Measurements from ENCODE around the gene CYP19A1.

The CYP19A1 gene

DNA sequence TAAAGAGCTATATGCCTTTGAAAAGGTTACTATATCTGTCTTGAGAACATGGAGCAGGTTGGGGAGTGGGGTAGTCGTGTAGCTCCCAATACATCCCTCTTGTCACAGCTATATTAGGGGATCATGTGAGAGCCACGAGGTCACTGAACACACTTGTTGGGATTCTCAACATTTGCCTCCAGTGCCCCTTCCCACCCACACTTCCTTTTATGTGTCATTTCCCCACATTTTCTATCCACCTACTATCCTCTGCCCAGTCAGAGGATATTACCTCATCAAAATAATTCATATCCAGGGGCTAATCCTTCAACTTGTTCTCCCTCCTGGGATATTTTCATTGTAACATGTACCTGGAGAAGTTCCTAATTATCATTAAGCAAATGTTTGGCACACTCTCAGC, 85.0 kb downstream of the CYP19A1 start:
- DNase-seq: no peak

- DNase-seq: no peak
Measured at GRCh38 chr15:51252671-51253070, 85.7 kb downstream of the CYP19A1 start.

GRCh38 chr15:51251556-51251955, 86.8 kb downstream of the CYP19A1 start:
- no peak for DNase-seq

GRCh38 chr15:51250217-51251011, 88.0 kb downstream of the CYP19A1 start:
- DNase-seq: no peak

DNA sequence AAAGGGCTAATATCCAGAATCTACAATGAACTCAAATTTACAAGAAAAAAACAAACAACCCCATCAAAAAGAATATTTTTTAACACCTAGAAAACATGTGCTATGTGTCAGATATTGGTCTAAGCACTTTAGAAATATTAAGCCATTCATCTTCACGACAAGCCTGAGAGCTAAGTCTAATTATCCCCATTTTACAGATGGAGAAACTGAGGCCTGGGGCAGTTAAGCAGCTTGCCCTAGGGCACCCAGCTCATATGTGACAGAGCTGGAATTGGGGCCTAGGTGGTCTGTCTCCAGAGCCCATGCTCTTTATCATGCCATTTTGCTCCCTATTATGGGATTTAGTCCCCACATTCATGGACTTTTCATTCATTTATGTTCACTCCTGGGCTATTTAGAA, 92.8 kb downstream of the CYP19A1 start:
- no peak for DNase-seq

GRCh38 chr15:51244423-51244869, 94.0 kb downstream of the CYP19A1 start:
- no peak for DNase-seq

GRCh38 chr15:51243774-51244173, 94.6 kb downstream of the CYP19A1 start:
- DNase-seq: no peak

DNA sequence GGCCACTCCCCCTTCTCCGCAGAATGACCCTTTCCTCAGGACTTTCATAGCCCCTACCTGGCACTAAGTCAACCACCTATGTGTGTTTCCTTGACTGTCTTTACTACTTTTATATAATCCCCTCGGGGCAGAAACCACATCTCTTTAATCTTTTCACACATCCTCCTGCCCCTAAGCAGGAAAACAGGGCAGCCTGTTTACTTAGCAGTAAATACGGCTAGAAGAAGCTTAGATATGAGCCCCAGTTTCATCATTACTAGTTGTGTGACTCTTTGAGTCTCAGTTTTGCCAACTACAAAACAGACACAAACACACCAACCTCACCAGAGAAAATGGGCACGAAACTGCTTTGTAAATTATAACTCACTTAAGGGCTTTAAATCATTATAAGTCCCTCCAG, 98.3 kb downstream of the CYP19A1 start:
- no peak for DNase-seq

- no peak for DNase-seq
Measured at GRCh38 chr15:51237816-51238215, 100.6 kb downstream of the CYP19A1 start.

- DNase-seq: no peak
Measured at GRCh38 chr15:51234176-51234927, 104.0 kb downstream of the CYP19A1 start.

GRCh38 chr15:51232581-51232980, 105.8 kb downstream of the CYP19A1 start:
- DNase-seq: no peak

GRCh38 chr15:51229907-51230330, 108.5 kb downstream of the CYP19A1 start:
- DNase-seq: no peak

DNA sequence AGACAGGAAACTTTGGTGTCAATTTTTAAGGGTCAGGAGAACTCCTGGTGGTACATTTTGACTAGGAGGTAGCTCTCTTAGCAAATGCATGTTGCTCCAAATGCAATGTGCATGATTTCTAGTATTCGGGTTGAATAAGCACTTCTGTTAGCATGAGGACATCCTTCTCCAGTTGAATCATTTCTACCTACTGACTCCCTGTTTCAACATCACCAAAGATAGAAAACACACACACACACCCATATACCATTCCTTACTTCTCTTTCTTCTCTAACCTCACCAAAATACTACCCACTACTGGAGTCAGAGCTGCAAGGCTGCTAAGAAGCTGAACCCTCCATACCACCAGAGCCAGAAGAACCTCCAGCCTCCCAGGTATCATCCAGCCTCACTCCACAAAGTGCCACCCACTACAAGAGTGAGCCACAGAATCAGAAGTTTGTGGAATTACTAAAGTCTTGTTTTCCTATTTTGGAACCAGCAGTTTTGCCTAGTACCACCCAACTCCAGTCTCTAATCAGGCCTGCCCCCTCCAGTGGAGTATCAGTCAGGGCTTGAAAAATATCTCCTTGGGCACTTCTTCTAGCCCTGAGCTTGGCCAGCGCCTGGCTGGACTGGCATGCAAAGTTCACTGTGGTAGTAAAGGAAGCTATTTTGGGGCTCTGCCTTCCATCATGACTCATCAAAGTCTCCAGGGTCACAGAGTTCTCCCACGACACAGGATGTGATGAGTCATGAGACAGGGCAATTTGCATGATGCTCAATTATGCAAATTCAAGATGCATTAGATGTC, 110.3 kb downstream of the CYP19A1 start:
- DNase-seq: no peak

DNA sequence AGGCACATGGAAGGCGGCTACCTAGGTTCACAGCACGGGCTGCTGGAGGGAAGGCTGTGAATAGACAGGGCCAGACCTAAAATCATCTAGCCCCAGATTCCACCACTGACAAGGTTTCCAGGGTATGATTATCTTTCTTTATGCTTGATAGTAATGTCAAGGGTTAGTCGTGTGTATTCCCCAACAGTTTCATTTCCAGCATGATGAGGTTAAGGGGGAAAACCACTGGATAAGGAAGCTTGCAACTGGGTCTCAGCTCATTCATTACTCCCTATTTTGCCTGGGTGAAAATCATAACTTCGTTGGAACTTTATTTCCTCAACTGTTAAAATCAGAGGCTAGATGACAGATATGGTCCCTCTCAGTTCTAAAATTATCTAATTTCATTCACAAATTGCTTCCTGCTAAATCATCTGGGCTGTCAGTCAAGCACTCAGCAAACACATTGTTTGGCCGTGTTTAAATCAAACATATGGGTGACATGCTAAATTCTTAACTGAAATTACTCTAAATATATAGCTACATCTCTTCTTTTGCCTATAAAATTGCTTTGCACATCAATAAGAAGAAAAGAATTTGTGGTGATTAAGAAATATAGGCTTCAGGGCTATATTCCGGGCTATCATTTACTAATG, 111.7 kb downstream of the CYP19A1 start:
- DNase-seq: no peak

DNA sequence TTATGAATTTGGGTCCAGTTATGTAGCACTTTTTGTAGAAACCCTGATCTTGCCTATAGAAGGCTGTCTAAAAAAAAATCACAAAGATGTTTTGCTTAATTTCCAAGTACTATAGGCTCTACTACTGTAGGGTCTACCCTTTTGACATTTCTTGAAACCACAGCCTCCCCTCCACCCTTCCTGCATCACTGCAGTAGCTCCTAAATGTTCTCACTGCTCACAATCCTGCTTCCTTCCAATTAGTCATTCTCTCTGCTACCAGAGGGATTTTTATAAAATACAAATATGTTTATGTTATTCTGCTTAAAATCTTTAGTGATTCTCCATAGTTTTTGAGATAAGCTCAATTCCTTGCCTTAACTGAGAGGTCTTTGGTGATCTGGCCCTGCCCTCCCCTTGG, 114.0 kb downstream of the CYP19A1 start:
- DNase-seq: no peak

GRCh38 chr15:51223771-51224229, 114.6 kb downstream of the CYP19A1 start:
- DNase-seq: no peak

DNA sequence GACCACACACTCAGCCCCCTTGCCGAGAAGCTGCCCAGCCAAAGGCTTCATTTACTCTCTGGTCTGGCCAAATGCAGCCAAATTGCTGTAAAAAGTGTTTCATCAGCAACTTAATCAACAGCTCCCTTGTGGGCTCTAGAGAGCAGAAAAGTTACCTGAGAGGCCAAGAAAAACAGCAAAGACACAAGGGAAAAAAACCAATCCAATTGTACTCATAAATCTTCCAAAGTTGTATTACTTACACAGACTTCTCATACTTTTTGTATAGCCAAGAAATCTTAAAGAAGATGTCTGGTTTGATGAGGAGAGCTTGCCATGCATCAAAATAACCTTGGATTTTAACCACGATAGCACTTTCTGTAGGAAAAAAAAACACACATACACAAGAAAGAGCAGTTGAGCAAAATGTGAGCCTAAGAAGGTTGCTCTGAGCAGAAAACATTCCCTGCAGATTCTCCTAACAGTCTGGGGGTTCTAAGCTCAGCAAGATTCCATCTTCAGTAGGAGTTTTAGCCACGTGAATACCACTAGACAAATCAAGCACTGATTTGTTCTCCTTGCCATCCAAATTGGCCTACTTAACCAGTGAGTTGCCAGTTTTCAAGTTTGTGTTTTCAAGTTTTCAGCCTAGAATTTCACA, 120.0 kb downstream of the CYP19A1 start:
- no peak for DNase-seq

GRCh38 chr15:51212909-51213308, 125.5 kb downstream of the CYP19A1 start:
- DNase-seq: no peak

DNA sequence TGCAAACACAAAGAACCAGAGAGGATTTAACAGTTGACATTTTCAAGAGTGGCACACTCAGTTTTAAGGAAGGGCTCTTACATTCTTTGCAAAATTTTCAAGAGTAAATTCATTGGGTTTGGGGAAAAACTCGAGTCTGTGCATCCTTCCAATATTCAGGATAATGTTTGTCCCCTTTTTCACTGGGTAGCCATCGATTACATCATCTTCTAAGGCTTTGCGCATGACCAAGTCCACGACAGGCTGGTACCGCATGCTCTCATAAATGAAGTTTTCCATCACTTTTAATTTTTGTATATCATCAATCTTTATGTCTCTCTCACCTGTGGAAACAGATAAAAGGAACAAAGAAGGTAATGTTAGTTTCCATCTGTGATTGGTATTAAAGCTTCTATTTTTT, 126.2 kb downstream of the CYP19A1 start:
- DNase-seq: no peak

GRCh38 chr15:51205050-51205975, 133.1 kb downstream of the CYP19A1 start:
- DNase-seq: no peak

DNA sequence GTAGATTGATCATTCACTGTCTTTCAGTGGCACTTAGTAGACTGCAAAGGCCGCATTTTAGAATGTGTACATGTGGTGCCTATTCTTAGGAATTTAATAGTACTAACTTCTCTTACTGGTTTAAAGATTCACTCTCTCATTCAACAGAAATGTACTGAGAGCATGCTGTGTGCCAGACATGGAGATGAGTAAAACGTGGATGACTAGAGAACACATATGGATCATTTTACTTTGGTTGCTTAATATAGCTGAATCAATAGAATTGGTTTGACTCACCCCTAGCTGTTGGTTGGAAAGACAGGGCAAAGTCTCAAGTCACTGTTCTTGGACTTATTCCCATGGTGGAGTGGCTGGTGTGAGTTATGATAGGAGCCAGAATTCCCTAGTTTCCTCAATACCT, 134.6 kb downstream of the CYP19A1 start:
- DNase-seq: no peak
